Suppressor macrophage treated with lipopolysaccharide for 1 hour (primary cell): ENCODE measurements around the gene RALGAPA1.
"Not testable (repeated sequence)": the region's sequence is repeated elsewhere in the genome, so short reads cannot be mapped to it uniquely, and the experiment has no call there.

Experiments
- DNase-seq, 3 donors: peaks; one replicate each; pipeline ENCODE4 v3.0.0-alpha.2; 2020 to 2022

Gene RALGAPA1

GRCh38 chr14:35808638-35809563 lies at the start of gene RALGAPA1:
RALGAPA1 (minus strand) TSS chr14:35809295; CDS start chr14:35808835, 460 bp downstream.
- peak; percentile 96 to 98 (median 98) for DNase-seq

GRCh38 chr14:35858521-35859209 lies 49.6 kb upstream of the RALGAPA1 start:
- DNase-seq, result peak in 1 of 3 donors; percentile 2

- no peak for DNase-seq
Observed at GRCh38 chr14:35855876-35856481, 46.9 kb upstream of the RALGAPA1 start.

- DNase-seq, result no peak
Observed at GRCh38 chr14:35854696-35855270, 45.7 kb upstream of the RALGAPA1 start.

- no peak for DNase-seq
Observed at GRCh38 chr14:35853225-35853624, 44.1 kb upstream of the RALGAPA1 start.

- no peak for DNase-seq
Observed at GRCh38 chr14:35851823-35852222, 42.7 kb upstream of the RALGAPA1 start.

- DNase-seq, result no peak
Observed at GRCh38 chr14:35849122-35849521, 40.0 kb upstream of the RALGAPA1 start.

GRCh38 chr14:35847636-35848035 lies 38.5 kb upstream of the RALGAPA1 start:
- DNase-seq, result no peak

- DNase-seq, result no peak
Observed at GRCh38 chr14:35844494-35844893, 35.4 kb upstream of the RALGAPA1 start.

GRCh38 chr14:35842245-35842644 lies 33.1 kb upstream of the RALGAPA1 start:
- DNase-seq, result not testable (repeated sequence)

GRCh38 chr14:35841704-35842103 lies 32.6 kb upstream of the RALGAPA1 start:
- DNase-seq, result not testable (repeated sequence)

- no peak for DNase-seq
Observed at GRCh38 chr14:35835208-35835982, 26.3 kb upstream of the RALGAPA1 start.

GRCh38 chr14:35829449-35829848 lies 20.4 kb upstream of the RALGAPA1 start:
- DNase-seq, result no peak

GRCh38 chr14:35827678-35828472 lies 18.8 kb upstream of the RALGAPA1 start:
- DNase-seq, result no peak

GRCh38 chr14:35826952-35827416 lies 17.9 kb upstream of the RALGAPA1 start:
- DNase-seq, result no peak

GRCh38 chr14:35826218-35826951 lies 17.3 kb upstream of the RALGAPA1 start, which contains the start of gene BRMS1L:
BRMS1L (plus strand) TSS chr14:35826338; CDS start chr14:35826517, 179 bp downstream.
- DNase-seq, result peak; percentile 98 to 99 (median 98)

- no peak for DNase-seq
Observed at GRCh38 chr14:35825968-35826217, 16.8 kb upstream of the RALGAPA1 start.

GRCh38 chr14:35824446-35825165 lies 15.5 kb upstream of the RALGAPA1 start:
- not testable (repeated sequence) for DNase-seq

- DNase-seq, result no peak
Observed at GRCh38 chr14:35822501-35822900, 13.4 kb upstream of the RALGAPA1 start.
